GM18519 (cell line): ENCODE data around the gene NGEF.
"Not testable (repeated sequence)": the region's sequence is repeated elsewhere in the genome, so short reads cannot be mapped to it uniquely, and the experiment has no call there.

ENCODE experiments used
- ATAC-seq: cut with Tn5 transposase; IDR thresholded peaks from one replicate; pipeline ENCODE4 v1.9.1; 2021; ENCODE audit warnings: mild to moderate bottlenecking, moderate library complexity; ENCODE audit not compliant: unreplicated experiment, low FRiP score

Gene NGEF

GRCh38 chr2:232852081-232852480 is 161.0 kb downstream of the NGEF start:
- ATAC-seq = not testable (repeated sequence)

- no peak for ATAC-seq
These were observed 163.0 kb downstream of the NGEF start for GRCh38 chr2:232850039-232850438.

- ATAC-seq = no peak
These were observed 167.0 kb downstream of the NGEF start for GRCh38 chr2:232846055-232846454.

GRCh38 chr2:232843834-232844233 is 169.2 kb downstream of the NGEF start:
- ATAC-seq = no peak

GRCh38 chr2:232842689-232843088 is 170.4 kb downstream of the NGEF start:
- no peak for ATAC-seq

GRCh38 chr2:232839411-232840079 is 173.5 kb downstream of the NGEF start:
- no peak for ATAC-seq

- peak; percentile 44 for ATAC-seq
These were observed 174.6 kb downstream of the NGEF start for GRCh38 chr2:232838406-232838874.

- ATAC-seq = no peak
These were observed 176.1 kb downstream of the NGEF start for GRCh38 chr2:232836934-232837333.

GRCh38 chr2:232835687-232836208 is 177.3 kb downstream of the NGEF start:
- ATAC-seq = no peak

GRCh38 chr2:232833830-232834229 is 179.2 kb downstream of the NGEF start:
- ATAC-seq = no peak

- ATAC-seq = no peak
These were observed 181.6 kb downstream of the NGEF start for GRCh38 chr2:232831496-232831895.

GRCh38 chr2:232829988-232830387 is 183.1 kb downstream of the NGEF start:
- no peak for ATAC-seq
